Measurements from ENCODE around the gene CLINT1. TPM values are rescaled to one million over a fixed set of nuclear protein-coding genes. Genes with fewer than 3 reads are reported as not detected.

CLINT1 gene
- total RNA-seq, 1 experiment from 2014 or later, result 137 TPM

Other genes with a start within 250 kb of the CLINT1 start
- not detected in 2 replicates for gene SOX30, start 206.7 kb downstream of the CLINT1 start, total RNA-seq (2014; rRNA removed; shearing (Covaris generic); ENCODE audit: low replicate concordance)
- gene C5orf52, start 187.6 kb downstream of the CLINT1 start, total RNA-seq (2014; rRNA removed; shearing (Covaris generic); ENCODE audit: low replicate concordance), result not detected in 2 replicates
- 27.2 and 36.2 TPM in 2 replicates for gene THG1L, start 127.7 kb downstream of the CLINT1 start, total RNA-seq (2014; rRNA removed; shearing (Covaris generic); ENCODE audit: low replicate concordance)
- gene LSM11, start 115.4 kb downstream of the CLINT1 start, total RNA-seq (2014; rRNA removed; shearing (Covaris generic); ENCODE audit: low replicate concordance), result 3.9 and 4.3 TPM in 2 replicates

All from MG63 (cell line).